DOHH2 (cell line): ENCODE data around the gene CTNNBL1.

Experiments
- CTCF ChIP-seq: fragments of 200-600 bp; sonication (generic); IDR thresholded peaks from one replicate; pipeline ENCODE4 v1.5.1; 2014; ENCODE audit warnings: antibody characterized with exemption, mild to moderate bottlenecking, low read depth, low read length; ENCODE audit not compliant: poor library complexity, severe bottlenecking
- EZH2phosphoT487 ChIP-seq: fragments of 200-600 bp; sonication (generic); IDR thresholded peaks from 2 replicates; pipeline ENCODE4 v1.6.1; 2017; ENCODE audit warnings: borderline replicate concordance, mild to moderate bottlenecking, antibody characterized with exemption, low read length, moderate library complexity, mixed read lengths

DNA sequence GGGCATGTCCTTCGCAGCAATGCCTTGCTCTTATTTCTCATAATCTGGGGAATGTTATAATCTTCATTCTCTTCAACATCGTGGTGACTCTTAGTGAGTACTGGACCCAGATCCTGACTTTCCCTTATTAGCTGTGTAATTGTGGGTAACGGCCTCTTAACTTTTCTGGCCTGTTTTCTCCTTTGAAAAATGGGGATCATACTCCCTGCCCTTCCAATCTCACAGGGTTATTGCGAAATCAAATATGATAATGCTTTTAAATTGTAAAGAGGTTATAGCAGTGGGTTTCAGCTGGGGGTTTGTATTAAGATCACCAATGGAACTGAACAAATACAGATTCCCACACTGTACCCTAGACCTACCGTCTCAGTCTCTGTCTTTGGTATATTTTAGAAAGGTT, 77.1 kb downstream of the CTNNBL1 start:
- TF ChIP-seq CTCF (no peak), EZH2phosphoT487 (no peak)
